PC-3 (cell line): Measurements from ENCODE around the gene KRI1. TPM values are rescaled to one million over a fixed set of nuclear protein-coding genes. Genes with fewer than 3 reads are reported as not detected.
"Not testable (repeated sequence)": the region's sequence is repeated elsewhere in the genome, so short reads cannot be mapped to it uniquely, and the experiment has no call there.

ENCODE experiments used
- ATAC-seq: fragments of 200-7000 bp; cut with Tn5 transposase; 2 replicates; pipeline ENCODE4 v1.9.1; 2020; ENCODE audit warnings: mild to moderate bottlenecking, moderate library complexity
- BruUV-seq: library from RNA; stranded (reverse); fragments of 400-500 nt; replicated peaks from 2 replicates; lab custom pipeline; 2021; lab: Mats Ljungman, UMichigan
- CTCF ChIA-PET: fragments of 300-600 bp; sonication (Branson Sonifier 250); formaldehyde crosslinking; loops from one replicate; lab custom pipeline; 2022; ENCODE audit warnings: antibody characterized with exemption; lab: Charles Lee
- POLR2A ChIA-PET: fragments of 300-600 bp; sonication (Branson Sonifier 250); formaldehyde crosslinking; loops from one replicate; lab custom pipeline; 2022; ENCODE audit warnings: antibody characterized with exemption; ENCODE audit not compliant: unreplicated experiment; lab: Charles Lee
- DNase-seq: peaks from one replicate; pipeline ENCODE4 v3.0.0-alpha.2; 2015
- H2AFZ ChIP-seq: fragments of 300-600 bp; sonication (generic); 2 replicates; pipeline ENCODE4 v1.6.0; 2016; ENCODE audit warnings: antibody characterized with exemption, low read length
- H3F3A ChIP-seq: fragments of 300-600 bp; sonication (generic); one replicate; pipeline ENCODE4 v1.6.0; 2017; ENCODE audit warnings: antibody characterized with exemption, low read length, control low read depth, mild to moderate bottlenecking; ENCODE audit not compliant: unreplicated experiment
- H3K27ac ChIP-seq: fragments of 300-600 bp; sonication (generic); 2 replicates; pipeline ENCODE4 v1.5.1; 2016; ENCODE audit warnings: mild to moderate bottlenecking, low read length
- H3K27me3 ChIP-seq: fragments of 300-600 bp; sonication (generic); 2 replicates; pipeline ENCODE4 v1.6.1; 2016; ENCODE audit warnings: low read length, mixed read lengths
- H3K36me3 ChIP-seq: fragments of 300-600 bp; sonication (generic); 2 replicates; pipeline ENCODE4 v1.6.1; 2016; ENCODE audit warnings: low read depth, mixed run types, low read length, mixed read lengths
- H3K4me1 ChIP-seq: fragments of 300-600 bp; sonication (generic); 2 replicates; pipeline ENCODE4 v1.5.1; 2016; ENCODE audit warnings: low read length; ENCODE audit not compliant: insufficient read depth
- H3K4me2 ChIP-seq: fragments of 300-600 bp; sonication (generic); 2 replicates; pipeline ENCODE4 v1.6.0; 2016; ENCODE audit warnings: low read length
- H3K4me3 ChIP-seq: fragments of 300-600 bp; sonication (generic); 2 replicates; pipeline ENCODE4 v1.5.1; 2016; ENCODE audit warnings: mild to moderate bottlenecking, low read length, mixed read lengths
- H3K79me2 ChIP-seq: fragments of 300-600 bp; sonication (generic); 2 replicates; pipeline ENCODE4 v1.6.1; 2017; ENCODE audit warnings: low read length, mixed read lengths
- H3K9ac ChIP-seq: fragments of 300-600 bp; sonication (generic); 2 replicates; pipeline ENCODE4 v1.6.0; 2016; ENCODE audit warnings: mild to moderate bottlenecking, low read length
- H3K9me2 ChIP-seq: fragments of 300-600 bp; sonication (generic); replicated peaks from 2 replicates; pipeline ENCODE4 v1.6.1; 2016; ENCODE audit warnings: mixed run types, low read length, mixed read lengths
- H3K9me3 ChIP-seq: fragments of 300-600 bp; sonication (generic); 2 replicates; pipeline ENCODE4 v1.6.1; 2016; ENCODE audit warnings: low read length, mixed read lengths
- H4K20me1 ChIP-seq: fragments of 300-600 bp; sonication (generic); 2 replicates; pipeline ENCODE4 v1.6.1; 2016; ENCODE audit warnings: low read length, mixed read lengths
- CTCF ChIP-seq: fragments of 300-600 bp; sonication (generic); conservative IDR thresholded peaks from 2 replicates; pipeline ENCODE4 v1.5.1; 2017; ENCODE audit warnings: antibody characterized with exemption, low read depth, mild to moderate bottlenecking, low read length
- EZH2 ChIP-seq: fragments of 300-600 bp; sonication (generic); IDR thresholded peaks from one replicate; pipeline ENCODE4 v1.6.1; 2017; ENCODE audit warnings: antibody characterized with exemption, mild to moderate bottlenecking, low read length; ENCODE audit not compliant: unreplicated experiment
- EZH2phosphoT487 ChIP-seq: fragments of 300-600 bp; sonication (generic); IDR thresholded peaks from 2 replicates; pipeline ENCODE4 v1.6.1; 2018; ENCODE audit warnings: mild to moderate bottlenecking, antibody characterized with exemption, low read length, borderline replicate concordance
- intact Hi-C: fragments of 100-400 bp; cut with micrococcal nuclease; formaldehyde crosslinking; loops from 2 replicates; pipeline ENCODE4 v1.9.0; 2023
- total RNA-seq: library from RNA; depleted of rRNA; stranded (reverse); fragments of >200 nt; gene quantifications from 2 replicates; pipeline ENCODE4 v1.2.3, GENCODE V29; 2014

Gene KRI1
- total RNA-seq, 1 experiment from 2014 or later = 72.6 TPM

- Histone ChIP-seq H3K9me2 (no peaks in the 10 kb centered on the region), H3K9ac (no peak overlapping the region), H3F3A (no peaks in the 10 kb centered on the region), H3K4me1 (no peaks in the 10 kb centered on the region), H2AFZ (no peak overlapping the region), H3K4me2 (no peak overlapping the region), H3K9me3 (no peaks in the 10 kb centered on the region), H3K27me3 (no peaks in the 10 kb centered on the region), H3K4me3 (no peak overlapping the region), H3K36me3 (peaks cover 35% of the 10 kb centered on the region), H3K79me2 (no peaks in the 10 kb centered on the region), H3K27ac (no peak overlapping the region), H4K20me1 (no peaks in the 10 kb centered on the region)
- no TSS peak for BruUV-seq
- peak; percentile 71 for ATAC-seq
- POLR2A ChIA-PET = no interaction called here
- peak; percentile 47 for DNase-seq
- intact Hi-C loops = no loop called here
- TF ChIP-seq CTCF (no peak), EZH2phosphoT487 (no peak), EZH2 (no peak)
- CTCF ChIA-PET = no interaction called here
Observed at GRCh38 chr19:10552510-10553053, 13.2 kb downstream of the KRI1 start.

- H4K20me1 ChIP-seq = no peaks in the 10 kb centered on the region
- DNase-seq (peak; percentile 73), ATAC-seq (peak; percentile 48)
- H3K9me2 ChIP-seq = no peaks in the 10 kb centered on the region
- peaks cover 3% of the 10 kb centered on the region; the same call in 1 of the 2 replicates for H3K79me2 ChIP-seq
- H3K27me3 ChIP-seq = no peaks in the 10 kb centered on the region
- POLR2A ChIA-PET = no interaction called here
- H2AFZ ChIP-seq = no peak overlapping the region
- no TSS peak for BruUV-seq
- CTCF ChIA-PET = interaction anchor here (0.6 kb wide), 2 partner anchors 83 to 159 kb away, joined by 5 to 12 read pairs; no protein-coding TSS in a partner anchor
- peak; percentile 52 for TF ChIP-seq CTCF
- no peak for TF ChIP-seq EZH2phosphoT487
- peaks cover 31% of the 10 kb centered on the region for H3K36me3 ChIP-seq
- intact Hi-C loops = no loop called here
- no peaks in the 10 kb centered on the region for H3K4me1 ChIP-seq
- H3F3A ChIP-seq = no peaks in the 10 kb centered on the region
- H3K27ac ChIP-seq = no peak overlapping the region
- no peak overlapping the region for H3K4me3 ChIP-seq
- H3K4me2 ChIP-seq = no peak overlapping the region
- H3K9ac ChIP-seq = no peak overlapping the region
- H3K9me3 ChIP-seq = no peaks in the 10 kb centered on the region
Observed at GRCh38 chr19:10551698-10552301, 14.0 kb downstream of the KRI1 start.

- DNase-seq, H3K27ac ChIP-seq, H2AFZ ChIP-seq, intact Hi-C loops, ATAC-seq, H3K79me2 ChIP-seq, H3K4me3 ChIP-seq, H3K4me1 ChIP-seq, H3K9me2 ChIP-seq, H3K9me3 ChIP-seq, H3F3A ChIP-seq, H3K27me3 ChIP-seq, POLR2A ChIA-PET, H3K4me2 ChIP-seq, BruUV-seq, H3K9ac ChIP-seq, H4K20me1 ChIP-seq: not testable (repeated sequence)
- CTCF ChIA-PET = interaction anchor here (0.6 kb wide), 1 partner anchor 83 kb away, joined by 12 read pairs; no protein-coding TSS in a partner anchor
- peaks cover 31% of the 10 kb centered on the region for H3K36me3 ChIP-seq
Observed at GRCh38 chr19:10551006-10551405, 14.8 kb downstream of the KRI1 start.
